GM12878 (cell line): ENCODE results near the gene MFGE8. TPM values are rescaled to one million over a fixed set of nuclear protein-coding genes. Genes with fewer than 3 reads are reported as not detected.

Source experiments
- ATAC-seq: fragments of 200-7000 bp; cut with Tn5 transposase; 3 replicates; pipeline ENCODE4 v1.9.1; 2020; ENCODE audit warnings: mild to moderate bottlenecking, moderate library complexity
- BruUV-seq: library from RNA; stranded (reverse); fragments of 400-500 nt; replicated peaks from 2 replicates; lab custom pipeline; 2021; lab: Mats Ljungman, UMichigan
- CTCF ChIA-PET: fragments of 300-600 bp; sonication (Branson Sonifier 250); formaldehyde crosslinking; extraction: SDS; loops from one replicate; lab custom pipeline; 2021; ENCODE audit warnings: inconsistent platforms; lab: Yijun Ruan, JAX
- POLR2A ChIA-PET: fragments of 350-600 bp; formaldehyde crosslinking; extraction: SDS; loops from one replicate; lab custom pipeline; 2021; ENCODE audit warnings: inconsistent platforms; lab: Charles Lee
- RAD21 ChIA-PET: fragments of 300-600 bp; sonication (Branson Sonifier 250); formaldehyde crosslinking; loops from one replicate; lab custom pipeline; 2023; ENCODE audit warnings: antibody characterized with exemption; ENCODE audit not compliant: unreplicated experiment; lab: Charles Lee
- SMC1A ChIA-PET: fragments of 300-600 bp; sonication (Branson Sonifier 250); formaldehyde crosslinking; loops from one replicate; lab custom pipeline; 2023; ENCODE audit not compliant: unreplicated experiment, uncharacterized antibody; lab: Charles Lee
- DNase-seq: peaks from one replicate; pipeline ENCODE4 v3.0.0-alpha.2; 2011; ENCODE audit warnings: low read depth, low spot score
- FAIRE-seq: peaks from 3 replicates; lab custom pipeline; 2011; peaks lifted over from hg19 to GRCh38; lab: Jason Lieb, UNC
- H2AFZ ChIP-seq: 2 replicates; pipeline ENCODE4 v1.6.0; 2011; ENCODE audit warnings: low read depth, low read length, control low read depth; ENCODE audit not compliant: control insufficient read depth
- H3K27ac ChIP-seq: 2 replicates; pipeline ENCODE4 v1.5.1; 2011; ENCODE audit warnings: control low read depth; ENCODE audit not compliant: control insufficient read depth, insufficient read depth
- H3K27me3 ChIP-seq, 2 experiments: replicated peaks in 1 of 2; 2 replicates each; pipeline versions ENCODE4 v1.6.0 to v1.6.1; 2011; ENCODE audit warnings: low read length in 1 of 2; ENCODE audit not compliant: control insufficient read depth in 2 of 2, insufficient read depth in 2 of 2
- H3K36me3 ChIP-seq, 2 experiments: 2 replicates each; pipeline ENCODE4 v1.5.1; 2011; ENCODE audit warnings: low read length in 1 of 2; ENCODE audit not compliant: control insufficient read depth in 2 of 2, insufficient read depth in 2 of 2
- H3K4me1 ChIP-seq: 2 replicates; pipeline ENCODE4 v1.6.1; 2011; ENCODE audit warnings: mild to moderate bottlenecking, low read length, moderate library complexity, mixed read lengths; ENCODE audit not compliant: control insufficient read depth, insufficient read depth
- H3K4me2 ChIP-seq: 2 replicates; pipeline ENCODE4 v1.6.0; 2011; ENCODE audit warnings: control low read depth; ENCODE audit not compliant: control insufficient read depth, insufficient read depth
- H3K4me3 ChIP-seq: fragments of 200-600 bp; sonication (generic); 2 replicates; pipeline ENCODE4 v1.5.1; 2016
- H3K79me2 ChIP-seq: 2 replicates; pipeline ENCODE4 v1.6.0; 2011; ENCODE audit warnings: low read length; ENCODE audit not compliant: control insufficient read depth, insufficient read depth
- H3K9ac ChIP-seq: 2 replicates; pipeline ENCODE4 v1.8.0; 2011; ENCODE audit warnings: low read length, control low read depth, mixed read lengths; ENCODE audit not compliant: control insufficient read depth, insufficient read depth
- H3K9me3 ChIP-seq: replicated peaks from 3 replicates; pipeline ENCODE4 v1.5.1; 2011; ENCODE audit warnings: mild to moderate bottlenecking, low read length; ENCODE audit not compliant: control insufficient read depth, insufficient read depth
- H4K20me1 ChIP-seq: 2 replicates; pipeline ENCODE4 v1.6.0; 2011; ENCODE audit not compliant: control insufficient read depth, insufficient read depth
- BCL11A ChIP-seq: IDR thresholded peaks from 2 replicates; pipeline ENCODE4 v1.6.1; 2011; ENCODE audit warnings: low read depth, low read length
- MEF2B ChIP-seq: fragments of 450-650 bp; IDR thresholded peaks from 2 replicates; pipeline ENCODE4 v1.6.1; 2018; ENCODE audit warnings: mild to moderate bottlenecking, moderate library complexity; ENCODE audit not compliant: partially characterized antibody, poor library complexity, severe bottlenecking
- NBN ChIP-seq: fragments of 450-650 bp; IDR thresholded peaks from 2 replicates; pipeline ENCODE4 v1.6.1; 2016
- PAX5 ChIP-seq: IDR thresholded peaks from 2 replicates; pipeline ENCODE4 v1.6.1; 2011; ENCODE audit warnings: low read depth, low read length, borderline replicate concordance
- SRF ChIP-seq, 2 experiments: IDR thresholded peaks; 2 replicates each; pipeline ENCODE4 v1.6.1; 2011; ENCODE audit warnings: low read depth in 2 of 2, low read length in 2 of 2, mild to moderate bottlenecking in 1 of 2, moderate library complexity in 1 of 2
- STAT3 ChIP-seq: IDR thresholded peaks from 2 replicates; pipeline ENCODE4 v1.6.1; 2011; ENCODE audit warnings: low read depth, low read length, improper control_type of control experiment
- YBX1 ChIP-seq: fragments of 450-650 bp; IDR thresholded peaks from 2 replicates; pipeline ENCODE4 v1.6.1; 2016; ENCODE audit warnings: antibody characterized with exemption
- ZBTB11 ChIP-seq: fragments of 450-650 bp; formaldehyde crosslinking; IDR thresholded peaks from 2 replicates; pipeline ENCODE4 v1.5.0; 2022; ENCODE audit warnings: mild to moderate bottlenecking, missing genetic modification characterization
- ZBTB40 ChIP-seq: fragments of 450-650 bp; IDR thresholded peaks from 2 replicates; pipeline ENCODE4 v1.6.1; 2016; ENCODE audit warnings: mild to moderate bottlenecking, moderate library complexity, borderline replicate concordance
- ZSCAN29 ChIP-seq: fragments of 450-650 bp; IDR thresholded peaks from 2 replicates; pipeline ENCODE4 v1.6.1; 2017; ENCODE audit warnings: mild to moderate bottlenecking, moderate library complexity
- WGBS: methylation state at CpG from one replicate; pipeline ENCODE4 v1.1.6; 2016; ENCODE audit warnings: low lambda C conversion rate; ENCODE audit not compliant: insufficient replicate concordance, insufficient coverage; ENCODE audit errors: missing lambda C conversion rate; 5-methylcytosine and 5-hydroxymethylcytosine counted together
- in situ Hi-C: fragments of 300-500 bp; cut with MboI; formaldehyde crosslinking; loops from 9 replicates; pipeline ENCODE4 v1.14.3; 2018; ENCODE audit warnings: mixed read lengths
- intact Hi-C: fragments of 100-400 bp; cut with micrococcal nuclease; formaldehyde crosslinking; loops from one replicate; pipeline ENCODE4 v1.14.2; 2022; ENCODE audit not compliant: unreplicated experiment
- polyA plus RNA-seq, 11 experiments: library from polyadenylated mRNA; depleted of rRNA in 4 of 11; unstranded in 6 of 11; stranded (reverse) in 5 of 11; fragments of >200 nt; fragmentation: Nextera tagmentation in 4 of 11; fragmentation: Illumina TruSeq in 1 of 11; extraction: Ambion mirVana in 4 of 11; extraction: Trizol in 1 of 11; gene quantifications; 1 replicate in 1 of 11; 2 replicates in 10 of 11; pipeline versions ENCODE4 v1.2.1 to v1.2.3, GENCODE V29; 2011 to 2016; ENCODE audit warnings: inconsistent platforms in 2 of 11, missing spikeins in 2 of 11, low read depth in 1 of 11
- total RNA-seq, 4 experiments: library from RNA; depleted of rRNA in 3 of 4; stranded (reverse); fragments of >200 nt in 3 of 4; fragmentation: Illumina TruSeq in 1 of 4; extraction: Trizol in 1 of 4; gene quantifications; 2 replicates each; pipeline versions ENCODE4 v1.2.1 to v1.2.3, GENCODE V29; 2013 to 2021
- TF ChIP-seq, protein P1 (sequence below), 3 experiments: IDR thresholded peaks in 2 of 3; conservative IDR thresholded peaks in 1 of 3; 2 replicates each; pipeline ENCODE4 v1.5.1; 2011; ENCODE audit warnings: low read depth in 3 of 3, low read length in 3 of 3, mild to moderate bottlenecking in 3 of 3, control low read depth in 2 of 3, moderate library complexity in 2 of 3, inconsistent platforms in 1 of 3, mixed read lengths in 1 of 3; ENCODE audit not compliant: control insufficient read depth in 2 of 3, insufficient read depth in 1 of 3; ENCODE audit errors: extremely low read depth in 1 of 3

MFGE8 gene
- total and polyA plus RNA-seq, 10 of the 15 experiments (the other 5 are each of a cell fraction or from before 2014, with no cell fraction given): 0.81 to 5.9 (median 1.0) TPM; not detected in 2

DNA sequence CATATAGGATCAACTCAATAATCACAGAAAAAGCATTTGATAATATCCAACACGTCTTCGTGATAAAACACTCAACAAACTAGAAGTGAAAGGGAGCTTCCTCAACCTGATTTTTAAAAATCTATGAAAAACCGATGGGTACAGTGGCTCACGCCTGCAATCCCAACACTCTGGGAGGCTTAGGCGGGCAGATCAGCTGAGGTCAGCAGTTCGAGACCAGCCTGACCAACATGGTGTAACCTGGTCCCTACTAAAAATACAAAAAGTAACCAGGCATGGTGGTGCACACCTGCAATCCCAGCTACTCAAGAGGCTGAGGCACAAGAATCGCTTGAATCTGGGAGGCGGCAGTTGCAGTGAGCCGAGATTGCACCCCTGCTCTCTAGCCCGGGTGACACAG lies 2.2 kb upstream of the MFGE8 start:
- Histone ChIP-seq H3K9ac (no peak overlapping the region), H3K9me3 (no peaks in the 10 kb centered on the region), H4K20me1 (no peaks in the 10 kb centered on the region), H3K79me2 (no peaks in the 10 kb centered on the region), H3K36me3 (no peaks in the 10 kb centered on the region), H2AFZ (no peak overlapping the region), H3K27ac (no peak overlapping the region), H3K27me3 (peaks cover 0 to 2% of the 10 kb centered on the region in 2 experiments; a peak in 2 of 4 replicates), H3K4me2 (no peak overlapping the region), H3K4me1 (peaks cover 5% of the 10 kb centered on the region), H3K4me3 (no peak overlapping the region)
- 80% methylated on average over 10 of the region's 10 CpGs for WGBS
- ChIA-PET RAD21 (interaction anchor here (0.6 to 1.5 kb wide), 2 partner anchors 11 to 208 kb away, joined by 4 to 5 read pairs; no protein-coding TSS in a partner anchor), POLR2A (no interaction called here), SMC1A (interaction anchor here (2.5 kb wide), 1 partner anchor 10 kb away, joined by 9 read pairs; no protein-coding TSS in a partner anchor), CTCF (interaction anchor here (0.6 to 1.9 kb wide), 4 partner anchors 10 to 239 kb away, joined by 3 to 10 read pairs (median 4); no protein-coding TSS in a partner anchor)
- DNase-seq (no peak), FAIRE-seq (no peak), ATAC-seq (no peak)
- BruUV-seq: no TSS peak
- intact Hi-C loops: loop anchor here (5.0 kb wide), 1 partner anchor 37 kb away; no protein-coding TSS in a partner anchor
- in situ Hi-C loops: no loop called here
- no peak for TF ChIP-seq NBN
- no peak for TF ChIP-seq BCL11A
- no peak for TF ChIP-seq ZBTB11 (CRISPR knock-in tag)
- TF ChIP-seq PAX5: no peak
- TF ChIP-seq SRF (IDR thresholded peaks at IDR 0.05; ENCODE audit: low read depth in 2 of 2, low read length in 2 of 2): no peak
- TF ChIP-seq ZBTB40: no peak
- no peak for TF ChIP-seq MEF2B
- no peak for TF ChIP-seq ZSCAN29
- TF ChIP-seq STAT3: no peak
- TF ChIP-seq, protein P1, sequence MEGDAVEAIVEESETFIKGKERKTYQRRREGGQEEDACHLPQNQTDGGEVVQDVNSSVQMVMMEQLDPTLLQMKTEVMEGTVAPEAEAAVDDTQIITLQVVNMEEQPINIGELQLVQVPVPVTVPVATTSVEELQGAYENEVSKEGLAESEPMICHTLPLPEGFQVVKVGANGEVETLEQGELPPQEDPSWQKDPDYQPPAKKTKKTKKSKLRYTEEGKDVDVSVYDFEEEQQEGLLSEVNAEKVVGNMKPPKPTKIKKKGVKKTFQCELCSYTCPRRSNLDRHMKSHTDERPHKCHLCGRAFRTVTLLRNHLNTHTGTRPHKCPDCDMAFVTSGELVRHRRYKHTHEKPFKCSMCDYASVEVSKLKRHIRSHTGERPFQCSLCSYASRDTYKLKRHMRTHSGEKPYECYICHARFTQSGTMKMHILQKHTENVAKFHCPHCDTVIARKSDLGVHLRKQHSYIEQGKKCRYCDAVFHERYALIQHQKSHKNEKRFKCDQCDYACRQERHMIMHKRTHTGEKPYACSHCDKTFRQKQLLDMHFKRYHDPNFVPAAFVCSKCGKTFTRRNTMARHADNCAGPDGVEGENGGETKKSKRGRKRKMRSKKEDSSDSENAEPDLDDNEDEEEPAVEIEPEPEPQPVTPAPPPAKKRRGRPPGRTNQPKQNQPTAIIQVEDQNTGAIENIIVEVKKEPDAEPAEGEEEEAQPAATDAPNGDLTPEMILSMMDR (IDR thresholded peaks at IDR 0.05 in 2 of 3, conservative IDR thresholded peaks at IDR 0.05 in 1 of 3; ENCODE audit: control insufficient read depth in 2 of 3, extremely low read depth in 1 of 3, insufficient read depth in 1 of 3, low read depth in 3 of 3, low read length in 3 of 3): no peak
- TF ChIP-seq YBX1: no peak
